Gastrocnemius medialis (tissue), 4 donors: ENCODE results near the gene DDRGK1. TPM values are rescaled to one million over a fixed set of nuclear protein-coding genes. Genes with fewer than 3 reads are reported as not detected.

Source experiments
- ATAC-seq, 2 donors: fragments of 150-250 bp; one replicate each; pipeline ENCODE4 v1.9.1; 2016
- DNase-seq, 2 donors: peaks; one replicate each; pipeline ENCODE4 v3.0.0-alpha.2; 2019
- H3K27ac ChIP-seq, 4 donors: fragments of 200-600 bp; sonication (generic); 1 replicate in 1 of 4; 2 replicates in 3 of 4; pipeline ENCODE4 v1.5.1; 2016 to 2018; ENCODE audit warnings: mild to moderate bottlenecking in 2 of 4, moderate library complexity in 1 of 4
- H3K27me3 ChIP-seq, 3 donors: fragments of 200-600 bp; sonication (generic) in 2 of 3; 1 replicate in 1 of 3; 2 replicates in 2 of 3; pipeline versions ENCODE4 v1.5.1 to v1.6.0; 2016 to 2019; ENCODE audit warnings: mild to moderate bottlenecking in 1 of 3, moderate library complexity in 1 of 3
- H3K36me3 ChIP-seq, 2 donors: fragments of 200-600 bp; sonication (generic) in 1 of 2; one replicate each; pipeline ENCODE4 v1.5.1; 2017 to 2018
- H3K4me1 ChIP-seq, 2 donors: fragments of 200-600 bp; sonication (generic) in 1 of 2; one replicate each; pipeline ENCODE4 v1.5.1; 2016 to 2017; ENCODE audit warnings: mild to moderate bottlenecking in 2 of 2
- H3K4me3 ChIP-seq, 4 donors: fragments of 200-600 bp; sonication (generic) in 3 of 4; 1 replicate in 1 of 4; 2 replicates in 3 of 4; pipeline ENCODE4 v1.5.1; 2016 to 2019; ENCODE audit warnings: mild to moderate bottlenecking in 2 of 4
- H3K9me3 ChIP-seq, 3 donors: fragments of 200-600 bp; sonication (generic) in 2 of 3; 1 replicate in 1 of 3; 2 replicates in 2 of 3; pipeline ENCODE4 v1.5.1; 2016 to 2019
- POLR2A ChIP-seq, 2 donors: fragments of 450-650 bp; IDR thresholded peaks; one replicate each; pipeline ENCODE4 v1.6.1; 2017; ENCODE audit warnings: antibody characterized with exemption in 2 of 2, mild to moderate bottlenecking in 2 of 2, moderate library complexity in 2 of 2
- in situ Hi-C, 4 donors: fragments of 200-750 bp; cut with MboI; loops; one replicate each; pipeline versions ENCODE4 v1.15.0 to v1.8.0; 2017; ENCODE audit warnings: low sequenced_read_pairs in 4 of 4
- intact Hi-C: fragments of 100-400 bp; cut with DNase I; formaldehyde crosslinking; loops from one replicate; pipeline ENCODE4 v1.15.1; 2023; ENCODE audit warnings: low total_unique reads
- total RNA-seq, 4 donors: library from RNA; depleted of rRNA; stranded (reverse); fragments of >200 nt; gene quantifications; one replicate each; pipeline versions ENCODE4 v1.1.0 to v1.2.3, GENCODE V29; 2016
- TF ChIP-seq, protein P1 (sequence below), 5 experiments: fragments of 450-650 bp in 3 of 5; fragments of 200-600 bp in 2 of 5; sonication (generic) in 2 of 5; IDR thresholded peaks in 4 of 5; conservative IDR thresholded peaks in 1 of 5; 1 replicate in 4 of 5; 2 replicates in 1 of 5; pipeline ENCODE4 v1.5.1; 2016 to 2019; ENCODE audit warnings: antibody characterized with exemption in 5 of 5, mild to moderate bottlenecking in 3 of 5, moderate library complexity in 3 of 5

Gene DDRGK1
- total RNA-seq, 4 donors from 2014 or later: 55.2 to 75.7 (median 64.7) TPM

DNA sequence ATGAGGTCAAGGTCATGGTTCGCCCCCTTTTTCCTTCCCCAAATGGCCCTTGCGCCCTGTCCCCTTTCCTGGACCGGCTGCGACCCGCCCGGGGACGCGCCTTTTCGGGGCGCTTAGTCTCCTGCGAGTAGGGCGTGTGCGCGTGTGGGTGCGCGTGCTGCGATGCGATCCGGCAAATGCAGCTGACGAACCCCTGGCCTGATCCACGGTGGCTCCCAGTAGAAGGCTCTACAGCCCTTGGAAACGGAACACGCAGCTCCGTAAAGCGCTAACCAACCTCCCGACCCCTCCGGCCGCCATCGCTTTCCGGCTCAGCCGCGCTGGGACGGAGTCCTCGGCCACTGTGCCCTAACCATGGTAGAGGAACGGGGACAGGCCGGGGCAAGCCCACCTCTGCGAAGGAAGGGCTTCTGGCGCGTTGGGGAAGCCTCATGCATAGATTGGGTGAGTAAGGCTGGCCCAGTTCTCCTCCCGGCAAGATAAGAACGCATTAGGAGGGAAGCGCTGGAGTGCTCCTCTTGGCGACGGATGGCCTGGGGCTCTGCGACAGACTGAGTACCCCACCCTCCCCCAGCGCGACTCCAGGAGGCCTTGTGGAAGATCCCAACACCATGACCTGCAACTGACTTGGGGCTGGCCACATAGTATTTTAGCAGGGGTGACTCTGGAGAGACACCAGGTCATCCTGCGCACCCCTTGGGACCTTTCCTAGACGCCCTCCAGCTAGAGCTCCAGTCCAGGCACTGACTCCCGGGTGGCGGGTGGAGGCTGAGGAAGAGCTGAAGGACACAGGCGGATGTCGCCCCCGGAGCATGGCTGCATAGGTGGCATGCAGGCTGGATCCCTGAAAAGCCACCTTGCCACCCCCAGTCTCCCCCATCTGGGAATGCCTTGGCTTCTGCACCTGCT, 35.6 kb upstream of the DDRGK1 start:
- no peak for TF ChIP-seq POLR2A (IDR thresholded peaks at IDR 0.05)
- TF ChIP-seq, protein P1, sequence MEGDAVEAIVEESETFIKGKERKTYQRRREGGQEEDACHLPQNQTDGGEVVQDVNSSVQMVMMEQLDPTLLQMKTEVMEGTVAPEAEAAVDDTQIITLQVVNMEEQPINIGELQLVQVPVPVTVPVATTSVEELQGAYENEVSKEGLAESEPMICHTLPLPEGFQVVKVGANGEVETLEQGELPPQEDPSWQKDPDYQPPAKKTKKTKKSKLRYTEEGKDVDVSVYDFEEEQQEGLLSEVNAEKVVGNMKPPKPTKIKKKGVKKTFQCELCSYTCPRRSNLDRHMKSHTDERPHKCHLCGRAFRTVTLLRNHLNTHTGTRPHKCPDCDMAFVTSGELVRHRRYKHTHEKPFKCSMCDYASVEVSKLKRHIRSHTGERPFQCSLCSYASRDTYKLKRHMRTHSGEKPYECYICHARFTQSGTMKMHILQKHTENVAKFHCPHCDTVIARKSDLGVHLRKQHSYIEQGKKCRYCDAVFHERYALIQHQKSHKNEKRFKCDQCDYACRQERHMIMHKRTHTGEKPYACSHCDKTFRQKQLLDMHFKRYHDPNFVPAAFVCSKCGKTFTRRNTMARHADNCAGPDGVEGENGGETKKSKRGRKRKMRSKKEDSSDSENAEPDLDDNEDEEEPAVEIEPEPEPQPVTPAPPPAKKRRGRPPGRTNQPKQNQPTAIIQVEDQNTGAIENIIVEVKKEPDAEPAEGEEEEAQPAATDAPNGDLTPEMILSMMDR (IDR thresholded peaks at IDR 0.05 in 4 of 5, conservative IDR thresholded peaks at IDR 0.05 in 1 of 5): no peak
- ATAC-seq (no peak), DNase-seq (no peak)
- H3K27ac ChIP-seq: peak overlapping the region; percentile 53 to 74 (median 66)
- H3K36me3 ChIP-seq: no peaks in the 10 kb centered on the region
- H3K27me3 ChIP-seq: peaks cover 26 to 34% (median 31%) of the 10 kb centered on the region in 3 donors
- intact Hi-C loops (no loop called here), in situ Hi-C loops (no loop called here)
- H3K4me3 ChIP-seq: peak overlapping the region; percentile 50 to 88 (median 70)
- H3K4me1 ChIP-seq: peaks cover 0 to 16% of the 10 kb centered on the region in 2 donors
- no peaks in the 10 kb centered on the region for H3K9me3 ChIP-seq

DNA sequence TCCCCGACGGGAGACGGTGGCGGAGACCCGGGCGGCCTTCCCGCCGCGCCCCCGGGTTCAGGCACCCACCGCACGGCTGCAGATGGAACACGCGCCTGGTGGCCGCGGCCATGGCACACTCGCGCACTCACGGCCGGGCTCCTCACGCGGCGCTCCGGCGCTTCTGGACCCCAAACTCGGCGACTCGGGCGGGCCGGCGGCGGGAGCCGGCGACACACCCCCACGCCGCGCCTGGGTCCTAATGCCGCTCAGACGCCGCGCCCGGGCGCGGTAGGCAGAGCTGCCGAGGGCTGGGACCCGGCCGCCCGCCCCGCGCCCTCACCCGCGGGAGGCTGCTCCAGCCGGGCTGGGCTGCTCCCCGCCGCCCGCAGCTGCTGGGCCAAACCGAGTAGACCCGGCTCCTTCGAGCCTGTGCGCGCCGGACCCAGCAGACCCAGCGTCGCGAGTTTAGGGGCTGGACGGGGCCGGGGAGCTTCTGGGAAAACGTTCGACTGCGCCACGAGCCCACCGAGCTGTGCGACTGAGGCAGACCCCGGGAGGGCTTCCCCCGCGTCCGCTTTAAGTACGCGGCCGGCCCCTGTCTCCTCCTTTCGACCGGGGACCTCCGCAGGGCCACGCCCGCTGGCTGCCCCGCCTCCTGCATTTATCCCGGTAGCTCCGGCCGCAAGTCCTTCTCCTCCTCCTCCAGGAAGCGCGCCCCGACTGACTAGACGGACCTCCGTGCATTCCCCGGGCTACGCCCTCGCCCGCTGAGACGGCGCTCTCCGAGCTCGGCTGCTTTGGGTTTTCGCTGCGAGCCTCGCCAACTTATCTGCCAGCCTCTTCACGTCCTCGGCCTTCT, 34.8 kb upstream of the DDRGK1 start, which contains the start of gene SLC4A11:
Gene SLC4A11 (minus strand): TSS at position 165 of the 841 bp plus-strand sequence. CDS start 53 bp downstream, at position 112.
- peak; percentile 45 to 47 for ATAC-seq
- Histone ChIP-seq H3K27ac (peak within 1 kb of the TSS in 3 of 4 donors; percentile 62 to 74 (median 70)), H3K9me3 (no peaks in the 10 kb centered on the region), H3K4me1 (peaks cover 0 to 16% of the 10 kb centered on the region in 2 donors), H3K36me3 (no peaks in the 10 kb centered on the region), H3K4me3 (peak within 1 kb of the TSS; percentile 50 to 88 (median 70)), H3K27me3 (peaks cover 26 to 34% (median 31%) of the 10 kb centered on the region in 3 donors)
- intact Hi-C loops: no loop called here
- DNase-seq: peak in 1 of 2 donors; percentile 35
- TF ChIP-seq POLR2A (IDR thresholded peaks at IDR 0.05): peak; percentile 18 to 37
- TF ChIP-seq, protein P1 (IDR thresholded peaks at IDR 0.05 in 4 of 5, conservative IDR thresholded peaks at IDR 0.05 in 1 of 5): no peak
- in situ Hi-C loops: no loop called here

DNA sequence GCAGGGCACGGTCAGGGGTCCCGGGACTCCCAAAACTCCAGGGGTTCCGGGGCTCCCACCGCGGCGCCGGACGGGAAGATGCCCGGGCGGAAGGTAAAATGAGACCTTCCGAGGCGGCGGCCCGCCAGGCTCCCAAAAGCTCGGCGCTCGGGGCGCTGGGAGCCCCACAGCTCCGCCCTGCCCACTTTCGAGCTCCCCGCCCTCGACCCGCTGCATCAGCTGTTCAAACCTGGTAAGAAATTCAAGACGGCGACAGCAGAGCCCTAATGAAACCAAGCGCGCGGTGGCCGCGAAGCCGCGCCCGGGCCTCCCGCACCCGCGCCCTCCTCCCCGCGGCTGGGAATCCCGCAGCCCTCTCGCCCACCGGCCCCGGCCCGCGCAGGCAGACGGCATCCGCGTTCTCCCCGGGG, 34.1 kb upstream of the DDRGK1 start:
- ATAC-seq: peak; percentile 23 to 26

More for the DNA sequence above, 34.1 kb upstream of the DDRGK1 start:
- TF ChIP-seq, protein P1 (IDR thresholded peaks at IDR 0.05 in 4 of 5, conservative IDR thresholded peaks at IDR 0.05 in 1 of 5): no peak
- TF ChIP-seq POLR2A (IDR thresholded peaks at IDR 0.05): no peak
- H3K4me3 ChIP-seq: peak overlapping the region; percentile 50 to 88 (median 70)
- H3K36me3 ChIP-seq: no peaks in the 10 kb centered on the region
- no peaks in the 10 kb centered on the region for H3K9me3 ChIP-seq
- peaks cover 26 to 34% (median 31%) of the 10 kb centered on the region in 3 donors for H3K27me3 ChIP-seq
- intact Hi-C loops (no loop called here), in situ Hi-C loops (no loop called here)
- peak overlapping the region in 2 of 4 donors; percentile 68 to 74 for H3K27ac ChIP-seq
- H3K4me1 ChIP-seq: peaks cover 0 to 16% of the 10 kb centered on the region in 2 donors
- no peak for DNase-seq
